A549 (cell line): ENCODE measurements around the gene KLHL1. TPM values are rescaled to one million over a fixed set of nuclear protein-coding genes. Genes with fewer than 3 reads are reported as not detected.

Source experiments
- ATAC-seq, 2 experiments: fragments of 200-7000 bp in 1 of 2; fragments of >200 bp in 1 of 2; cut with Nextera tagmentation in 1 of 2; cut with Tn5 transposase in 1 of 2; 3 replicates each; pipeline versions ENCODE4 v1.8.0 to v1.9.1; 2018 to 2020; ENCODE audit warnings: mild to moderate bottlenecking in 1 of 2, moderate library complexity in 1 of 2
- CTCF ChIA-PET: fragments of 300-600 bp; sonication (Branson Sonifier 250); formaldehyde crosslinking; extraction: SDS; loops from one replicate; lab custom pipeline; 2021; ENCODE audit warnings: antibody characterized with exemption, inconsistent platforms; lab: Yijun Ruan, JAX
- POLR2A ChIA-PET: fragments of 350-600 bp; formaldehyde crosslinking; extraction: SDS; loops from one replicate; lab custom pipeline; 2021; ENCODE audit warnings: antibody characterized with exemption, inconsistent platforms; lab: Yijun Ruan, JAX
- DNase-seq, 2 experiments: peaks; one replicate each; pipeline versions ENCODE4 v3.0.0 to v3.0.0-alpha.2; 2011 to 2016; ENCODE audit warnings: low read depth in 1 of 2, low spot score in 1 of 2
- FAIRE-seq: peaks from 2 replicates; lab custom pipeline; 2011; peaks lifted over from hg19 to GRCh38; lab: Jason Lieb, UNC
- H3K27ac ChIP-seq, 2 experiments: fragments of >200 bp; sonication (Bioruptor Twin); formaldehyde crosslinking; 3 replicates each; pipeline ENCODE4 v1.5.1; 2016 to 2017
- H3K4me1 ChIP-seq: fragments of >200 bp; sonication (Bioruptor Twin); formaldehyde crosslinking; 3 replicates; pipeline ENCODE4 v1.6.1; 2016
- H3K4me2 ChIP-seq: fragments of >200 bp; sonication (Bioruptor Twin); formaldehyde crosslinking; 3 replicates; pipeline ENCODE4 v1.6.1; 2016
- H3K4me3 ChIP-seq: fragments of >200 bp; sonication (Bioruptor Twin); formaldehyde crosslinking; 3 replicates; pipeline ENCODE4 v1.5.1; 2016
- H3K9me3 ChIP-seq: fragments of >200 bp; sonication (Bioruptor Twin); formaldehyde crosslinking; 3 replicates; pipeline ENCODE4 v1.6.1; 2016
- BHLHE40 ChIP-seq: IDR thresholded peaks from 2 replicates; pipeline ENCODE4 v1.6.1; 2012; ENCODE audit warnings: low read depth, low read length, inconsistent platforms
- CBX2 ChIP-seq: fragments of 200-600 bp; sonication (generic); IDR thresholded peaks from 2 replicates; pipeline ENCODE4 v1.6.1; 2016; ENCODE audit warnings: low read depth, mild to moderate bottlenecking, borderline replicate concordance
- CBX8 ChIP-seq: fragments of 200-600 bp; sonication (generic); IDR thresholded peaks from 2 replicates; pipeline ENCODE4 v1.6.1; 2016
- CEBPB ChIP-seq, 2 experiments: fragments of >200 bp in 1 of 2; sonication (Bioruptor Twin) in 1 of 2; formaldehyde crosslinking in 1 of 2; IDR thresholded peaks; 2 replicates each; pipeline ENCODE4 v1.6.1; 2012 to 2016
- CHD2 ChIP-seq: fragments of 150-350 bp; IDR thresholded peaks from 2 replicates; pipeline ENCODE4 v1.6.1; 2014; ENCODE audit warnings: low read length; ENCODE audit not compliant: partially characterized antibody
- E2F6 ChIP-seq: IDR thresholded peaks from 2 replicates; pipeline ENCODE4 v1.6.1; 2012; ENCODE audit warnings: low read depth, borderline replicate concordance
- HES2 ChIP-seq: fragments of >200 bp; sonication (Bioruptor Twin); formaldehyde crosslinking; IDR thresholded peaks from 2 replicates; pipeline ENCODE4 v1.6.1; 2016
- HMGXB4 ChIP-seq: fragments of 250-450 bp; sonication (Bioruptor Pico); IDR thresholded peaks from 2 replicates; pipeline ENCODE4 v1.5.0; 2021; ENCODE audit warnings: mild to moderate bottlenecking, moderate library complexity, borderline replicate concordance
- HOXA7 ChIP-seq: fragments of 250-450 bp; sonication (Bioruptor Pico); IDR thresholded peaks from 2 replicates; pipeline ENCODE4 v1.5.0; 2020; ENCODE audit warnings: mild to moderate bottlenecking, moderate library complexity
- HOXB5 ChIP-seq: fragments of 250-450 bp; sonication (Bioruptor Pico); IDR thresholded peaks from 2 replicates; pipeline ENCODE4 v1.5.0; 2020; ENCODE audit warnings: mild to moderate bottlenecking, moderate library complexity
- JUN ChIP-seq, 2 experiments: fragments of >200 bp; sonication (Bioruptor Twin); formaldehyde crosslinking; IDR thresholded peaks; 2 replicates in 1 of 2; 3 replicates in 1 of 2; pipeline ENCODE4 v1.6.1; 2016 to 2017
- MAZ ChIP-seq: fragments of 150-350 bp; IDR thresholded peaks from 2 replicates; pipeline ENCODE4 v1.6.1; 2014; ENCODE audit warnings: antibody characterized with exemption, low read depth, low read length, borderline replicate concordance
- MYC ChIP-seq: IDR thresholded peaks from 2 replicates; pipeline ENCODE4 v1.6.1; 2012; ENCODE audit warnings: mild to moderate bottlenecking, inconsistent platforms, low read length, improper control_type of control experiment, borderline replicate concordance
- PBX3 ChIP-seq: IDR thresholded peaks from 2 replicates; pipeline ENCODE4 v1.6.1; 2012
- PHF8 ChIP-seq: fragments of 200-600 bp; sonication (generic); IDR thresholded peaks from 2 replicates; pipeline ENCODE4 v1.6.1; 2016; ENCODE audit warnings: low read depth, mild to moderate bottlenecking, antibody characterized with exemption, moderate library complexity, borderline replicate concordance
- RAD21 ChIP-seq, 2 experiments: fragments of >200 bp in 1 of 2; sonication (Bioruptor Twin) in 1 of 2; formaldehyde crosslinking in 1 of 2; IDR thresholded peaks in 1 of 2; conservative IDR thresholded peaks in 1 of 2; 2 replicates in 1 of 2; 3 replicates in 1 of 2; pipeline ENCODE4 v1.6.1; 2012 to 2018; ENCODE audit warnings: inconsistent platforms in 1 of 2
- RARB ChIP-seq: fragments of 250-450 bp; sonication (Bioruptor Pico); IDR thresholded peaks from 2 replicates; pipeline ENCODE4 v1.8.0; 2021; ENCODE audit warnings: mild to moderate bottlenecking, moderate library complexity
- RCOR1 ChIP-seq: fragments of 150-350 bp; IDR thresholded peaks from 2 replicates; pipeline ENCODE4 v1.6.1; 2014; ENCODE audit warnings: antibody characterized with exemption, low read length, low read depth
- RFX5 ChIP-seq: fragments of 450-650 bp; IDR thresholded peaks from 2 replicates; pipeline ENCODE4 v1.7.1; 2014; ENCODE audit warnings: antibody characterized with exemption, mild to moderate bottlenecking, moderate library complexity
- RNF2 ChIP-seq: fragments of 200-600 bp; sonication (generic); IDR thresholded peaks from 2 replicates; pipeline ENCODE4 v1.6.1; 2016; ENCODE audit warnings: low read depth, mild to moderate bottlenecking, antibody characterized with exemption, moderate library complexity, borderline replicate concordance
- SREBF2 ChIP-seq: fragments of 450-650 bp; IDR thresholded peaks from 2 replicates; pipeline ENCODE4 v1.6.1; 2014; ENCODE audit warnings: mild to moderate bottlenecking, moderate library complexity
- TFCP2L1 ChIP-seq: fragments of 250-450 bp; sonication (Bioruptor Pico); IDR thresholded peaks from 2 replicates; pipeline ENCODE4 v1.5.0; 2021; ENCODE audit warnings: mild to moderate bottlenecking
- TP53 ChIP-seq: fragments of 250-450 bp; sonication (Bioruptor Pico); IDR thresholded peaks from 2 replicates; pipeline ENCODE4 v1.5.0; 2021; ENCODE audit warnings: mild to moderate bottlenecking, moderate library complexity
- ZC3H11A ChIP-seq: fragments of 450-650 bp; IDR thresholded peaks from 2 replicates; pipeline ENCODE4 v1.6.1; 2014; ENCODE audit warnings: antibody characterized with exemption, mild to moderate bottlenecking
- ZFP36 ChIP-seq: fragments of 450-650 bp; IDR thresholded peaks from 2 replicates; pipeline ENCODE4 v1.6.1; 2014; ENCODE audit warnings: borderline replicate concordance; ENCODE audit not compliant: partially characterized antibody
- WGBS: methylation state at CpG from one replicate; pipeline ENCODE4 v1.1.6; 2017; ENCODE audit errors: missing lambda C conversion rate; 5-methylcytosine and 5-hydroxymethylcytosine counted together
- polyA plus RNA-seq, 4 experiments: library from polyadenylated mRNA; depleted of rRNA in 3 of 4; stranded (reverse); fragments of >200 nt; fragmentation: RNase III in 1 of 4; extraction: RNeasy Plus Mini Kit Qiagen cat#74134 plus additional on column Dnase treatment in 1 of 4; gene quantifications; 2 replicates in 3 of 4; 3 replicates in 1 of 4; pipeline ENCODE4 v1.2.3, GENCODE V29; 2011 to 2017

Gene KLHL1
- polyA plus RNA-seq, 2 of the 4 experiments (the other 2 are of a cell fraction), result not detected

GRCh38 chr13:70090036-70090723, 18.1 kb downstream of the KLHL1 start:
- POLR2A ChIA-PET, result no interaction called here
- Histone ChIP-seq H3K4me3 (no peak overlapping the region), H3K4me2 (no peak overlapping the region), H3K9me3 (no peaks in the 10 kb centered on the region), H3K27ac (no peak overlapping the region), H3K4me1 (no peaks in the 10 kb centered on the region)
- 38% methylated on average over 2 of the region's 2 CpGs for WGBS
- DNase-seq (no peak), FAIRE-seq (no peak), ATAC-seq (no peak)
- TF ChIP-seq RARB, result no peak
- TF ChIP-seq RFX5, result no peak
- TF ChIP-seq HOXA7 (CRISPR knock-in tag), result no peak
- TF ChIP-seq HMGXB4 (CRISPR knock-in tag), result no peak
- TF ChIP-seq ZFP36, result no peak
- TF ChIP-seq PHF8, result no peak
- no peak for TF ChIP-seq CHD2
- no peak for TF ChIP-seq RAD21 (conservative IDR thresholded peaks at IDR 0.05 in 1 of 2, IDR thresholded peaks at IDR 0.05 in 1 of 2)
- no peak for TF ChIP-seq MAZ
- TF ChIP-seq ZC3H11A, result no peak
- TF ChIP-seq CBX8, result no peak
- CTCF ChIA-PET, result no interaction called here

GRCh38 chr13:70088926-70089325, 19.3 kb downstream of the KLHL1 start:
- Histone ChIP-seq H3K4me2 (no peak overlapping the region), H3K9me3 (no peaks in the 10 kb centered on the region), H3K4me1 (no peaks in the 10 kb centered on the region), H3K4me3 (no peak overlapping the region), H3K27ac (no peak overlapping the region)
- DNase-seq, result no peak
- no peak for ATAC-seq
- FAIRE-seq, result no peak
- ChIA-PET CTCF (no interaction called here), POLR2A (no interaction called here)
- 60% methylated on average over 2 of the region's 2 CpGs for WGBS
- no peak for TF ChIP-seq MYC
- TF ChIP-seq TFCP2L1 (CRISPR knock-in tag), result no peak
- no peak for TF ChIP-seq TP53 (CRISPR knock-in tag)
- TF ChIP-seq CEBPB (IDR thresholded peaks at IDR 0.05), result no peak
- TF ChIP-seq JUN (IDR thresholded peaks at IDR 0.05), result no peak
- no peak for TF ChIP-seq PBX3
- TF ChIP-seq RCOR1, result no peak
- TF ChIP-seq RAD21 (conservative IDR thresholded peaks at IDR 0.05 in 1 of 2, IDR thresholded peaks at IDR 0.05 in 1 of 2), result no peak
- no peak for TF ChIP-seq HOXB5 (CRISPR knock-in tag)
- no peak for TF ChIP-seq E2F6
- no peak for TF ChIP-seq PHF8
- TF ChIP-seq BHLHE40, result no peak
- no peak for TF ChIP-seq CBX2
- TF ChIP-seq SREBF2, result no peak
- TF ChIP-seq HES2, result no peak
- TF ChIP-seq RNF2, result no peak
